ENCODE measurements around the gene PTPRU.

The PTPRU gene

DNA sequence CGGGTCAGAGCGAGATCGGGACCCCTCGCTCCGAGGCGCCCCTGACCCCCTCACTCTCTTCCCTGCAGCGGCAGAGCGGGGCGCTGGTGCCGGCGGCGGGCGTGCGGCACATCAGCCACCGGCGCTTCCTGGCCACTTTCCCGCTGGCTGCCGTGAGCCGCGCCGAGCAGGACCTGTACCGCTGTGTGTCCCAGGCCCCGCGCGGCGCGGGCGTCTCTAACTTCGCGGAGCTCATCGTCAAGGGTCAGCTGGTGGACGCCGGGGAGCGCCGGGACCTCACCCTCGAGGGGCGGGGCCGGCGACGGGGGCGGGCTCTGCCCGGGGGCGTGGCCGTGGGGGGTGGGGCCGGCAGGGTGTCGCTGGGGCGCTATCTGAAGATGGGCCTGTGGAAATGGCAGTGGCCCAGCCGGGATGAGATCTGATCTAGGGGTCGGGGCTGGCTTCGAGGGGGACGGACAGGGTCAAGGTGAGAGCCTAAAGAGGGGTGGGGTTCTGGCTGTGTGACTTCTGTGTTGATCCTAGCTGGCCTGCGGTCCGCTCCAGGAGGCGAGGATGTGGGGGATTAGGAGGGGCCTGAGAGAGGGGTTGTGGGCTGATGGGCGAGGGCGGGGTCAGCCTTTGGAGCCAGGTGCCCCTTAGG is 23.6 kb downstream of the PTPRU start:
- DNase-seq (ENCODE audit: low read depth), result no peak
- TF ChIP-seq, protein P1, sequence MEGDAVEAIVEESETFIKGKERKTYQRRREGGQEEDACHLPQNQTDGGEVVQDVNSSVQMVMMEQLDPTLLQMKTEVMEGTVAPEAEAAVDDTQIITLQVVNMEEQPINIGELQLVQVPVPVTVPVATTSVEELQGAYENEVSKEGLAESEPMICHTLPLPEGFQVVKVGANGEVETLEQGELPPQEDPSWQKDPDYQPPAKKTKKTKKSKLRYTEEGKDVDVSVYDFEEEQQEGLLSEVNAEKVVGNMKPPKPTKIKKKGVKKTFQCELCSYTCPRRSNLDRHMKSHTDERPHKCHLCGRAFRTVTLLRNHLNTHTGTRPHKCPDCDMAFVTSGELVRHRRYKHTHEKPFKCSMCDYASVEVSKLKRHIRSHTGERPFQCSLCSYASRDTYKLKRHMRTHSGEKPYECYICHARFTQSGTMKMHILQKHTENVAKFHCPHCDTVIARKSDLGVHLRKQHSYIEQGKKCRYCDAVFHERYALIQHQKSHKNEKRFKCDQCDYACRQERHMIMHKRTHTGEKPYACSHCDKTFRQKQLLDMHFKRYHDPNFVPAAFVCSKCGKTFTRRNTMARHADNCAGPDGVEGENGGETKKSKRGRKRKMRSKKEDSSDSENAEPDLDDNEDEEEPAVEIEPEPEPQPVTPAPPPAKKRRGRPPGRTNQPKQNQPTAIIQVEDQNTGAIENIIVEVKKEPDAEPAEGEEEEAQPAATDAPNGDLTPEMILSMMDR (IDR thresholded peaks at IDR 0.05; ENCODE audit: control insufficient read depth, extremely low read depth, insufficient read depth), result no peak
- peak overlapping the region; percentile 21; the same call in 1 of the 2 replicates for H3K4me3 ChIP-seq (ENCODE audit: low read depth, low read length)

DNA sequence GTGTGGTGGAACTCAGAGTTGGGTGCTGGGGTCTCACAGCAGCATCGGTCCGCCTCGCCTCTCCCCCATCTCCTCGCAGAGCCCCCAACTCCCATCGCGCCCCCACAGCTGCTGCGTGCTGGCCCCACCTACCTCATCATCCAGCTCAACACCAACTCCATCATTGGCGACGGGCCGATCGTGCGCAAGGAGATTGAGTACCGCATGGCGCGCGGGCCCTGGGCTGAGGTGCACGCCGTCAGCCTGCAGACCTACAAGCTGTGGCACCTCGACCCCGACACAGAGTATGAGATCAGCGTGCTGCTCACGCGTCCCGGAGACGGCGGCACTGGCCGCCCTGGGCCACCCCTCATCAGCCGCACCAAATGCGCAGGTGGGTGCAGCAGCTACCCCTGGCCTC is 24.2 kb downstream of the PTPRU start:
- H3K4me3 ChIP-seq (ENCODE audit: low read depth, low read length), result no peak overlapping the region
- TF ChIP-seq, protein P1 (IDR thresholded peaks at IDR 0.05; ENCODE audit: control insufficient read depth, extremely low read depth, insufficient read depth), result no peak
- DNase-seq (ENCODE audit: low read depth), result no peak

DNA sequence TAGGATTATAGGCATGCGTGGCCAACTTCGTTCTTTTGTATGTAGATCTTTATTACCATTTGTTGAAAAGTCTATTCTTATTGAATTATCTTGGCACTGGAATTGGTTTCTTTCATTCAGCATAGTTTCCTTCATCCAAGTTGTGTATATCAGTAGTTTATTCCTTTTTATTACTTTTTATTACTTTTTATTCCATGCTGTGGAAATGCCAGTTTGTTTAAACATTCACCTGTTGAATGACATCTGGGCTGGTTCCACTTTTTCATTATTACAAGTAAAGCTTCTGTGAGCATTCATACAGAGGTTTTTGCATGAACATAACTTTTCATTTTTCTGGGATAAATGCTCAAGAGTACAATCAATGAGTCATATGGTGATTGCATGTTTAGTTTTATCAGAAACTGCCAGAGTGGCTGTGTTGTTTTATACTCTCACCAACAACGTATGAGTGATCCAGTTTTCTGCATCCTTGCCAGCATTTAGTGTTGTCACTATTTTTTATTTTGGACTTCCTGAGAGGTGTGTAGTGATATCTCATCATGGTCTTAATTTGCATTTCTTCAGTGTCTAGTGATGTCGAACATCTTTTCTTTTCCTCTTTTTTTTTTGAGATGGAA is 28.6 kb downstream of the PTPRU start:
- DNase-seq (ENCODE audit: low read depth), result no peak
- no peak overlapping the region for H3K4me3 ChIP-seq (ENCODE audit: low read depth, low read length)
- TF ChIP-seq, protein P1 (IDR thresholded peaks at IDR 0.05; ENCODE audit: control insufficient read depth, extremely low read depth, insufficient read depth), result no peak

DNA sequence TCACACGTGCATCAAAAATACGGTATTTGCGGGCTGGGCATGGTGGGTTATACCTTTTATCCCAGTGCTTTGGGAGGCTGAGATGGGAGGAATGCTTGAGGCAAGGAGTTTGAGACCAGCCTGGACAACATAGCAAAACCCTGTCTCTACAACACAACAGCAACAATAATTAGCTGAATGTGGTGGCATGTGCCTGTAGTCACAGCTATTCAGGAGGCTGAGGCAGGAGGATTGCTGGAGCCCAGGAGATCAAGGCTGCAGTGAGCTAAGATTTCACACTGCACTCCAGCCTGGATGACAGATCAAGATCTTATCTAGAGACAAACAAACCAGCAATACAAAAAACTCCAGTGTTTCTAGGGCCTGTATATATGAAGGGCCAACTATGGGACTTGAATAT is 30.6 kb downstream of the PTPRU start:
- TF ChIP-seq, protein P1 (IDR thresholded peaks at IDR 0.05; ENCODE audit: control insufficient read depth, extremely low read depth, insufficient read depth), result no peak
- no peak for DNase-seq (ENCODE audit: low read depth)
- no peak overlapping the region for H3K4me3 ChIP-seq (ENCODE audit: low read depth, low read length)

DNA sequence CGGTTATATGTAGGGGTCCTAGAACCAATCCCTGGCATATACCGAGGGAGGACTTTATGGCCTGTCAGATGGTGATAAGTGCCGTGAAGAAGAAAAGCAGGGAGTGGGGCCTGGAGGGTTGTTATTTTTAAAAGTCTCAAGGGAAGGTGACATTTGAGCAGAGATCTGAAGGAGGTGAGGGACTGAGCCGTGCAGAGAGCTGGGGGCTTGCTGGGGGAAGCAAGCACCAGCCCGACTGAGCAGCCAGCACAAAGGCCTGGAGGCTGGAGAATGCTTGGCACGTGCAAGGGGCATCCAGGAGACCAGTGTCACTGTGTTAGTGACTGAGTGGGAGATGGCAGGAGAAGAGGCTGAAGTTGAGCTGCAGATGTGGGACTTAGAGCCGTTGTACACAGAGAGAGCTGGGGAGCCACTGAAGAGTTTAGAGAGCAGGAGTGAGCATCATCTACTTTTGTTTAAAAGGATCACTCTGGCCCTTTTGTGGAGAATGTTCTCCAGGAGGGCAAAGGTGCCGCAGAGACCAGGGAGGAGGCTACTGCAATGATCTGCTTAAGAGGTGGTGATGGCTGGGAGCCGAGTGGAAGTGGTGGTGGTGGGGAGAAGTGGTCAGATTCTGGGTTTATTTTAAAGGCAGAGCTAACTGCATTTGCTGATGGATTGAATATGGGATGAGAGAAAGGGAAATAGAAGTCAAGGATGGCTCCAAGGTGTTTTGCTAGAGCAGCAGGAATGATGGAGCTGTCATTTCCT is 31.2 kb downstream of the PTPRU start:
- TF ChIP-seq, protein P1 (IDR thresholded peaks at IDR 0.05; ENCODE audit: control insufficient read depth, extremely low read depth, insufficient read depth), result no peak
- no peak overlapping the region for H3K4me3 ChIP-seq (ENCODE audit: low read depth, low read length)
- DNase-seq (ENCODE audit: low read depth), result no peak

DNA sequence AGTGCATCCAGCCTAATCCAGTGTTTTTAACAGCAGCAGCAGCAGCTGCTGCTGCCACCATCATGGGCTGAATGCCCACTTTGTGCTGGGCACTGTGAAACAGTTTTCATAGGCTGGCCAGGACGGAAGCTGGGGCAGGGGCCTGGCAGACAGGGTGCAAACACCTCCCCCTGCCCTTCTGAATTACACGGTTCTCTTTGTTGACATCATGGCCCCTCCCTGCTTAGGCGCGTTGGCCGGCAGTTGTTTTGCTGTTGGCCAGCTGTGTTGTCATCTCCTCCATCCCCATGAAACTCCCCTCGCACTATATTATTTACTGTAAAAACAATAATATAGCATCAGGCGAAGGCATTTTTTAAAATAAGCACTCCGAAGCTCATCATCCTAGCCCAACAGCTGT is 33.1 kb downstream of the PTPRU start:
- H3K4me3 ChIP-seq (ENCODE audit: low read depth, low read length), result no peak overlapping the region
- no peak for DNase-seq (ENCODE audit: low read depth)
- TF ChIP-seq, protein P1 (IDR thresholded peaks at IDR 0.05; ENCODE audit: control insufficient read depth, extremely low read depth, insufficient read depth), result no peak
